Esophagus muscularis mucosa (tissue), 4 donors: ENCODE measurements around the gene XRCC3. TPM values are rescaled to one million over a fixed set of nuclear protein-coding genes. Genes with fewer than 3 reads are reported as not detected.

Source experiments
- DNase-seq: peaks from one replicate; pipeline ENCODE4 v3.0.0-alpha.2; 2017; ENCODE audit errors: extremely low spot score
- H3K27ac ChIP-seq, 4 donors: fragments of 200-600 bp; sonication (generic); replicated peaks in 1 of 4; 1 replicate in 3 of 4; 2 replicates in 1 of 4; pipeline ENCODE4 v1.5.1; 2016 to 2019; ENCODE audit warnings: mild to moderate bottlenecking in 1 of 4
- H3K27me3 ChIP-seq, 4 donors: fragments of 200-600 bp; sonication (generic); one replicate each; pipeline versions ENCODE4 v1.5.1 to v1.6.0; 2016 to 2019
- H3K36me3 ChIP-seq, 4 donors: fragments of 200-600 bp; sonication (generic); one replicate each; pipeline ENCODE4 v1.5.1; 2016 to 2019
- H3K4me1 ChIP-seq, 4 donors: fragments of 200-600 bp; sonication (generic); one replicate each; pipeline ENCODE4 v1.5.1; 2016 to 2019
- H3K4me3 ChIP-seq, 4 donors: fragments of 200-600 bp; sonication (generic); 1 replicate in 2 of 4; 2 replicates in 2 of 4; pipeline ENCODE4 v1.5.1; 2016 to 2019; ENCODE audit warnings: mild to moderate bottlenecking in 4 of 4, moderate library complexity in 1 of 4
- H3K9me3 ChIP-seq, 4 donors: fragments of 200-600 bp; sonication (generic); 1 replicate in 3 of 4; 2 replicates in 1 of 4; pipeline ENCODE4 v1.5.1; 2016 to 2019
- EP300 ChIP-seq: sonication (generic); formaldehyde crosslinking; IDR thresholded peaks from one replicate; pipeline ENCODE4 v1.6.1; 2017; ENCODE audit warnings: antibody characterized with exemption
- POLR2A ChIP-seq: fragments of 450-650 bp; IDR thresholded peaks from one replicate; pipeline ENCODE4 v1.6.1; 2017; ENCODE audit warnings: antibody characterized with exemption, moderate library complexity, mild to moderate bottlenecking, low read depth
- POLR2AphosphoS5 ChIP-seq, 2 donors: sonication (generic); formaldehyde crosslinking; IDR thresholded peaks; one replicate each; pipeline ENCODE4 v1.6.1; 2017; ENCODE audit warnings: antibody characterized with exemption in 2 of 2
- WGBS: methylation state at CpG from one replicate; pipeline ENCODE4 v1.1.5; 2018; 5-methylcytosine and 5-hydroxymethylcytosine counted together
- intact Hi-C: fragments of 100-400 bp; cut with DNase I; formaldehyde crosslinking; loops from one replicate; pipeline ENCODE4 v1.15.1; 2023
- total RNA-seq, 4 donors: library from RNA; depleted of rRNA; stranded (reverse); fragments of >200 nt; gene quantifications; one replicate each; pipeline versions ENCODE4 v1.1.0 to v1.2.1, GENCODE V29; 2016
- TF ChIP-seq, protein P1 (sequence below), 3 experiments: fragments of 200-600 bp in 2 of 3; fragments of 450-650 bp in 1 of 3; sonication (generic) in 2 of 3; IDR thresholded peaks; one replicate each; pipeline ENCODE4 v1.5.1; 2017 to 2019; ENCODE audit warnings: antibody characterized with exemption in 3 of 3, mild to moderate bottlenecking in 2 of 3, moderate library complexity in 1 of 3

The XRCC3 gene
- total RNA-seq, 4 donors from 2014 or later: 1.6 to 5.4 (median 2.1) TPM

DNA sequence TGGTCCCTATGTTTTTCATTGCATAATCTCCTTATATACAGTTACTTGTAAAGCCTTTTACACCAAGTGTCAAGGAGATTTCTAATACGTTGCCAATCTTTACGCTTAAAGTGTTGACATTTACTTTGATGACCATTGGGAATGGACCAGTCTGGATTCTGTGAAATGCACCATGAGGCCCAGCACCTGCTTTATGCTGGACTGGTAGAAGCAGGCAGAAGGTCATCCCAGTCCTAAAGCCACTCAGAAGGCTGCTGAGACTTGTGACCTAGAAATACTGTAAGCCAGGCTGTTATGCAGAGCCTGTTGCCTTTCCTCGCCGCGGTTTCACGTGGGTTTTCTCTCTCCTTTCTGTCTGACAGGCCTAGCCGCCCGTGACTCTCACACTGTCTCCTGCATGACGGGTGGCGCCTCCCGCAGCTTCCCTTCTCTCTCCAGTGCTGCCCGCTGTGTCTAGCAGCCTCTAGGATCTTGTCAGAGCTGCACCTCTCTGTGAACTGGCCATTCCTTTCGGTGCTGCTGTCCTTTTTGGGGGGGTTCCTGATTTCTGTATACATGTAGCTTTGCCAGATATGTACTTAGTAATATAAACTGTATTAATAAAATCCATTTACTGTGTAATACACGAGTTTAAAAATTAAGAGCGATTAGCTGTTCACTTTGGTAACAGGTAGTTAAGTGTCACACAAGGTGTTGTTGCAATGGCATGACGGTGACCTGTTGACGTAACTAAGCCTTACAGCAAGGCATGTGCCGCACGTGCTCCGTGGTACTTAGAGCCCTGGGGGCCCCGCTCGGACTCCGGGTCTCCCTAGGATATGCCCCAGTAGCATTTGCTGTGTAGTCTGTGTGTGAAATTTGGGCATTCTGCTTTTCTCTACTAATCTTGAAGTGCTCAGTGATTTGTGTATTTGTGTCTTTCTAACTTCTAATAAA is 29.7 kb downstream of the XRCC3 start:
- Histone ChIP-seq H3K27me3 (no peaks in the 10 kb centered on the region), H3K4me1 (peaks cover 15 to 44% (median 39%) of the 10 kb centered on the region in 4 donors), H3K27ac (peak overlapping the region in 3 of 4 donors; percentile 1 to 37 (median 30)), H3K4me3 (no peak overlapping the region), H3K9me3 (no peaks in the 10 kb centered on the region), H3K36me3 (peaks cover 27 to 90% (median 83%) of the 10 kb centered on the region in 4 donors)
- TF ChIP-seq, protein P1, sequence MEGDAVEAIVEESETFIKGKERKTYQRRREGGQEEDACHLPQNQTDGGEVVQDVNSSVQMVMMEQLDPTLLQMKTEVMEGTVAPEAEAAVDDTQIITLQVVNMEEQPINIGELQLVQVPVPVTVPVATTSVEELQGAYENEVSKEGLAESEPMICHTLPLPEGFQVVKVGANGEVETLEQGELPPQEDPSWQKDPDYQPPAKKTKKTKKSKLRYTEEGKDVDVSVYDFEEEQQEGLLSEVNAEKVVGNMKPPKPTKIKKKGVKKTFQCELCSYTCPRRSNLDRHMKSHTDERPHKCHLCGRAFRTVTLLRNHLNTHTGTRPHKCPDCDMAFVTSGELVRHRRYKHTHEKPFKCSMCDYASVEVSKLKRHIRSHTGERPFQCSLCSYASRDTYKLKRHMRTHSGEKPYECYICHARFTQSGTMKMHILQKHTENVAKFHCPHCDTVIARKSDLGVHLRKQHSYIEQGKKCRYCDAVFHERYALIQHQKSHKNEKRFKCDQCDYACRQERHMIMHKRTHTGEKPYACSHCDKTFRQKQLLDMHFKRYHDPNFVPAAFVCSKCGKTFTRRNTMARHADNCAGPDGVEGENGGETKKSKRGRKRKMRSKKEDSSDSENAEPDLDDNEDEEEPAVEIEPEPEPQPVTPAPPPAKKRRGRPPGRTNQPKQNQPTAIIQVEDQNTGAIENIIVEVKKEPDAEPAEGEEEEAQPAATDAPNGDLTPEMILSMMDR (IDR thresholded peaks at IDR 0.05): no peak
- TF ChIP-seq POLR2AphosphoS5 (IDR thresholded peaks at IDR 0.05) (no peak), POLR2A (no peak), EP300 (no peak)
- intact Hi-C loops: loop anchor here (10.0 kb wide), 1 partner anchor 111 kb away; no protein-coding TSS in a partner anchor
- DNase-seq: no peak
- WGBS: 82% methylated on average over 23 of the region's 23 CpGs

DNA sequence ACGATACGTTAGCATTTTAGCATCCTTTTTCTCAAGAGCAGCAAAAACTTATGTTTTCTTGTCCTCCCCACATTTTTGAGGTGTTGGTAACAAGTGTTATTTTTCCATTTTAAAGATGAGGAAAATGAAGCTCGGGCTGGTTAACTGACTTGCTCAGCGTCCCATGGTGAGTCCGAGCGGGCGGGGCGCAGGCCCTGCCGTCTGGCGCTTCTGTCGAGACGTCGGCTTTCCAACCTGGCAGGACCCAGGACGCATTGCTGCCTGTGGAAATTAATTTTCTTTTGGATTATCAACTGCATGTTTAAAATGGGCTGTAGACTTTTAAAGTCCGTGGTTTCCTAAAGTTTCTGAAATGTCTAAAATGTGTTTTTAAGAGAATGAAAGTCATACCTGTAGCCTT is 30.4 kb downstream of the XRCC3 start:
- Histone ChIP-seq H3K4me3 (no peak overlapping the region), H3K27ac (peak overlapping the region in 2 of 4 donors; percentile 7 to 37), H3K9me3 (no peaks in the 10 kb centered on the region), H3K36me3 (peaks cover 34 to 96% (median 89%) of the 10 kb centered on the region in 4 donors), H3K27me3 (no peaks in the 10 kb centered on the region), H3K4me1 (peaks cover 13 to 42% (median 38%) of the 10 kb centered on the region in 4 donors)
- DNase-seq: no peak
- TF ChIP-seq POLR2AphosphoS5 (IDR thresholded peaks at IDR 0.05) (no peak), EP300 (no peak), POLR2A (no peak)
- TF ChIP-seq, protein P1 (IDR thresholded peaks at IDR 0.05): no peak
- intact Hi-C loops: loop anchor here (10.0 kb wide), 1 partner anchor 110 kb away; no protein-coding TSS in a partner anchor
- whole genome bisulfite sequencing: 82% methylated on average over 15 of the region's 15 CpGs

DNA sequence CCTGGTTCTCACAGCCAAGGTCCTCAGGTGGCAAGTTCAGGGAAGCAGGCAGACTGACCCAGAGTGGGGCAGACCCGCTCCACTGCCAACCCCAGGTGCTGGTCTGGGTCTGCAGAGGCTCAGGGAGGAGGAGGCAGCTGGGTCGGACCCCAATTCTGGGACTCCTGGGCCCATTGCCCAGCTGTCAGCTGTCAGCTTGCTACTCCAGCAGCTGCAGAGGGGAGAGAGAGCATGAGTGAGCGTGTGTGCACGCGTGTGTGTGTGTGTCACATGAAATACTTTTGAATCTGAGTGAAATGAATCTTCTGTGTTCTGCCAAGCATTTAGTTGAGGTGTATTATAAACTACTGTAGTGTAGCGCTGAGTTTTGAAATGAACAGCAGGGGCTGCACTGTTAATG is 30.8 kb downstream of the XRCC3 start:
- Histone ChIP-seq H3K36me3 (peaks cover 36 to 98% (median 92%) of the 10 kb centered on the region in 4 donors), H3K27ac (peak overlapping the region in 1 of 4 donors; percentile 7), H3K4me1 (peaks cover 11 to 42% (median 38%) of the 10 kb centered on the region in 4 donors), H3K9me3 (no peaks in the 10 kb centered on the region), H3K27me3 (no peaks in the 10 kb centered on the region), H3K4me3 (no peak overlapping the region)
- 69% methylated on average over 4 of the region's 6 CpGs for WGBS
- TF ChIP-seq POLR2A (no peak), POLR2AphosphoS5 (IDR thresholded peaks at IDR 0.05) (no peak), EP300 (no peak)
- TF ChIP-seq, protein P1 (IDR thresholded peaks at IDR 0.05): no peak
- intact Hi-C loops: loop anchor here (10.0 kb wide), 1 partner anchor 110 kb away; no protein-coding TSS in a partner anchor
- no peak for DNase-seq

DNA sequence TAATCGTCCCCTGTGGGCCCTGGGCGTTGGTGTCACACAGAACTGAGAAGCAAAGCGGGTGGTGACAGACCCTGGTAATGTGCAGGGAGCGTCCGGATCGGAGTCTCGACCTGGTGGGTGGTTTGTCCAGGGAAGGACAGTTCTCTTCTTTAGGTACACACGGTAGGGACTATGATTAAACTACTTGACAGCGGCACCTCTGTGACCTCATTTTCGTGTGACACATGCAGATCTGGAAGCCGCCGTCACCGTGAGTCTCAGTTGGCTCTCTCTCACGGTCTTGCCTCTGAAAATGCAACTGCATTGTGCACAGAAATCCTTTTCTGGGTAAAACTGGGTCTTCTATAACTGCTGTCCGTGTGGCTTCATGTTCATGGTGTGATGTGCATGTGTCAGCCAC is 32.1 kb downstream of the XRCC3 start:
- TF ChIP-seq POLR2AphosphoS5 (IDR thresholded peaks at IDR 0.05) (no peak), POLR2A (no peak), EP300 (no peak)
- TF ChIP-seq, protein P1 (IDR thresholded peaks at IDR 0.05): no peak
- 79% methylated on average over 15 of the region's 15 CpGs for WGBS
- no peak for DNase-seq
- no peaks in the 10 kb centered on the region for H3K27me3 ChIP-seq
- peaks cover 11 to 38% (median 35%) of the 10 kb centered on the region in 4 donors for H3K4me1 ChIP-seq
- H3K4me3 ChIP-seq: no peak overlapping the region
- intact Hi-C loops: loop anchor here (10.0 kb wide), 1 partner anchor 108 kb away; no protein-coding TSS in a partner anchor
- H3K36me3 ChIP-seq: peaks cover 47 to 98% (median 94%) of the 10 kb centered on the region in 4 donors
- H3K9me3 ChIP-seq: no peaks in the 10 kb centered on the region
- no peak overlapping the region for H3K27ac ChIP-seq
